CD4-positive, alpha-beta T cell treated with Interleukin-6 for 4 hours (primary cell): Measurements from ENCODE around the gene ZNF2.

Source experiments
- DNase-seq: peaks from one replicate; pipeline ENCODE4 v3.0.0-alpha.2; 2020; ENCODE audit warnings: mixed read lengths

Gene ZNF2

DNA sequence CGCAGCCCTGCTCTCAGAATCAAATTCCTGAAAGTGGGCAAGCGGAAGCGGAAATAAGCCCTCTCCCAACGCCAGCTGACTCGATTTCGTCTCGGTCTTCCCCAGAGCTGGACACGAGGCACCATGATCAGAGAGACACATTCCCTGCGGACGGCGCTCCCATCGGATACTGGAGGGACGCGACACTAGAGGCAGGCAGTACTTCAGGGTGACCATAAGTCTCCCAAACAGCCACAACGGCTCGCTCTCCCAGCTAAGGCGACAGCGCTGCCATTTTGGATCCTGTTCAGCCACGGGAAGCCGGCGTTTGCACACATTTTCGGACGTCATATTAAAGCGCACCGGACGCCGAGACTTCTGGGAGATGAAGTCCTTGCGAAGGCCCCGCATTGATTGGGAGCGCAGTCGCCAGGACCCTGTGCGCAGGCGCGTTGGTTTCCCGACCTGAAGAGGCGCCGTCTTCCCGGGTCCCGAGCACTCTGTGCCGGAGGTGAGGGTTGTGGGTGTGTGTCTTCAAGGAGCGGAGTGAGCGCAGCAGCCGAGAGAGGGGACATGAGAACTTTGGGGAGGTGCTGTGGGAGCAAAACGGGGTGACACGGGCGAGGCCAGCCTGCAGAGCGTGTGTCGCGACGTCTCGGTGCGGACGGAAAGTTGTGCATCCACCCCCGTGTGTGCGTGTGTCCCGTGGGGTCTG is at the start of gene ZNF2:
ZNF2 (plus strand) TSS at position 439 of the 694 bp plus-strand sequence. CDS start 10,418 bp downstream, outside the sequence.
- DNase-seq = peak; percentile 98

DNA sequence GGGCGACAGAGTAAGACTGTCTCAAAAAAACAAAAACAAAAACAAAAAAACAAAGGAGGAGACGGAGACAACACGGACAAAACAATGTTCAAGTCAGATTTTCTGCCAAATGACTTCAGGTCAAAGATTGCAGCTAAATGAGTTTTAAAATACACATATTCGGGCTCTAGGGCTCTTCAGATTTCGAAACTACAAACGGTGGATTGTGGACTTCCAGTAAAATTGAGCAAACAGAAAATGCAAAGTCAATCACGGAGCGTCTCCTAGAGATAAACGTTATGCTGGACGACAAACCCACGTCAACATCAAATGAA is 44.6 kb upstream of the ZNF2 start:
- DNase-seq = no peak

DNA sequence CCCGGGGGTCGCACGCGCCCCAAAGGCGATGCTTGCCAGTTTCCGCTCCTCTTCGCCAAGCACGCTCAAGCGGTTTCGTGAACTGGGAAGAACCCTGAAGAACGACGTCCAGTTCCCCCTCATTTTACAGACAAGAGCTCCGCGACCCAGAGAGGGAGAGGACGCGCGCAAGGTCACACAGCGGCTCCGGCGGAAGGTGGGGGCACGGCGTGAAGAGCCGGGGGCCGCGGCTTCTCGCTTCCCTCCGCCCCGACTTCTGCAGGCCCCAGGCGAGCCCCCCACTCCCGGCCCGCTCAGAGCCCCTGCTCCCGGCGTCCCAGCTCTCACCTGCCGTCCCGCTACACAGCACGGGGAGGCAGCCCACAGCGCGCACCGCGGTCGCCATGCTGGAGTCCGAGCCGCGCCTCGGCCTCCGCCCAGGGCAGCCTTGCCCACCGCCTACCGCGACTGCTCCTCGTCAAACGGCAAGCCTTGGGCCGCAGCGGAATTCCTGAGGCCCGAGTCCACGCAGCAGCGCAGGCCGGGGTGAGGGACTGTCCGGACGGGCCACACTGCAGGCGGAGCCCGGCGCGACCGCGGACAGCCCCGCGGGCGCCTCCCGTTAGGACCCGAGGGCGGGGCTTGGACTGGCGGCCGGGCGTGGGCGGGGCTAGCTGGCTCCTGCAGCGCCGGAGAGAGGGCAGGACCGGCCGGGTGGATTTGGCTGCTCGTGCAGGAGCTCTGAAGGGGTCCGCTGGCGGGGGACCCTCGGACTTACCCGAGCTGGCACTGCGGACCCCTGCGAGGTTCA is 44.0 kb upstream of the ZNF2 start, which contains the start of gene MRPS5:
MRPS5 (minus strand) TSS at position 402 of the 790 bp plus-strand sequence; CDS start at position 385, 17 bp downstream.
- DNase-seq = peak; percentile 90

DNA sequence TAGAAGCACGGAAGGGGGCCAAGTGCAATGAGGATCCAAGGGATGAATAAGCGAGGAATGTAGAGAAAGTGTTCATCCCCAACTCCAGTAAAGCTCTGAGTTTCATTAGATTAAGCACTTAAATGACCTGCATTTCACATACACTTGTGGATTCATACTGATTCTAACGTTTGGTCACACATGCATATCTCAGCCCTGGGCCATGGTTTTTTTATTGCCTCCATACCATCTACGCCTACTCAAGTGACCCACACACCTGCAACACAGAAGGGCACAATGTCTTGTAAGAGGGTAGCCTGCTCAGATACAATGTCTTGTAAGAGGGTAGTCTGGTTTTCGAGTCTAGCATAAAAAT is 43.4 kb upstream of the ZNF2 start:
- DNase-seq = no peak

DNA sequence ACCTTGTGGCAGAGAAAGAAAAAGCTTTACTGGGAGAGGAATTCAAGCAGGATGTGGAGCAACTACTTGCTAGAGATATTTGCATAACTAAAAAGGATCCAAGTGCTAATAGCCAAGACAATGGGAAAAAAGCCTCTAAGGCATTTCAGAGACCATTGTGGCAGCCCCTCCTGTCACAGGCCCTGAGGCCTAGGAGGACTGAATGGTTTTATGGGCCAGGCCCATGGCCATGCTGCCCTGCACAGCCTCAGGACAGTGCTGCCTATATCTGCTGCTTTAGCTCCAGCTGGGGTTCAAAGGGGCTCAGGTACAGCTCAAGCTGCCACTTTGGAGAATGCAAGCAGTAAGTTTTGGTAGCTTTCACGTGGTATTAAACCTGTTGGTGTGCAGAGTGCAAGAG is 26.9 kb upstream of the ZNF2 start:
- DNase-seq = no peak

DNA sequence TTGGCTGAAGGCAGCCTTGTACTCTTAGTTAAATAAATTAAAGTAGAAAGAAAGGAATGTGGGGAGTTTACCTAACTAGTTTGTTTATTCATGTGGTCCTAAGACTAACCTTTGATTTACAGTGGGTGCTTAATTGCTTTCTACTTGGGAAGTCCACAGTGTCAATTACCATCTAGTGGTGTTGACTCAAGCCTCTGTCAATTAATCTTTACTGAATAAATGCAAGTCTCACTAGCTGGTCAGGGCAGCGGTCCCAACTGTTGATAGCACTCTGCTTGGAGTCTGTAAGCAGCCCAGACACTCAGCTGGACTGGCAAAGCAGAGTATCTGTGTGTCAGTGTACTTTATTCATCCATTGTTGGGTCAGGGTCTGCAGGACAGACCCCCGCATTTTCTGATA is 21.8 kb upstream of the ZNF2 start:
- DNase-seq = no peak

DNA sequence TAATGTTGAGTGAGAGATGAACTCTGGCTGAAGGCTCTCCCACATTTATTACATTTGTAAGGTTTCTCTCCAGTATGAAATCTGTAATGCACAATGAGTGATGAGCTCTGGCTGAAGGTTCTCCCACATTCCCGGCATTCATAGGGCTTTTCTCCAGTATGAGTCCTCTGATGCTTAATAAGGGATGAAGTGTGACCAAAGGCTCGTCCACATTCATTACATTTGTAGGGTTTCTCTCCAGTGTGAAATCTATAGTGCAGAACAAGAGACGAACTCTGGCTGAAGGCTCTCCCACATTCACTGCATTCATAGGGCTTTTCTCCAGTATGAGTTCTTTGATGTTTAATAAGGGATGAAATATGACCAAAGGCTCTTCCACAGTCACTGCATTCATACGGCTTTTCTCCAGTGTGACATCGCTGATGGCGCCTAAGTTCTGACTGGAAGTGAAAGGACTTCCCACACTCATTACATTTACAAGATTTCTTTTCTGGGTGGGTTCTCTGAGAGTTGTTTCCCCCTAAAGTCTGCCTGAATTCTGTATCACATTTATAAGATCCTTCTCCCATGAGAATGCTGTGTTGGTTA is 16.1 kb upstream of the ZNF2 start:
- DNase-seq = no peak

DNA sequence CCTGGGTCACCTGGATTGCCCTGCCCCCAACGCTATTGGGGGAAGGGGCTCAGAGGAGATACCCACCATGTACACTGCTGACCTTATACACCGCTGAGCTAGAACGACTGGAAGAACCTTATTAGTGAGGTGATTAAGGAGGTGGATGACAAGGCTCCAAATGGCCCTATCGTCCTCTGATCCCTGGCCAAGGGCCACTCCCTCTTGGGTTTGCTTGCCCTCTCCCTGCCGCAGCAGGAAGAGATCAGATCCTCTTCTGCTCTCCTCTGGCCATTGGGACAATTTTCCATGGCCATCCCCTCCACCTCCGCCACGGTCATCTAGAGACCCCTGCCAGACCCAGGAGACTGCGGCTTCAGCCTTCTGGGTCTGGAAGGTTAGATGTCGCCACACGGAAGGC is 7.2 kb upstream of the ZNF2 start:
- DNase-seq = no peak

DNA sequence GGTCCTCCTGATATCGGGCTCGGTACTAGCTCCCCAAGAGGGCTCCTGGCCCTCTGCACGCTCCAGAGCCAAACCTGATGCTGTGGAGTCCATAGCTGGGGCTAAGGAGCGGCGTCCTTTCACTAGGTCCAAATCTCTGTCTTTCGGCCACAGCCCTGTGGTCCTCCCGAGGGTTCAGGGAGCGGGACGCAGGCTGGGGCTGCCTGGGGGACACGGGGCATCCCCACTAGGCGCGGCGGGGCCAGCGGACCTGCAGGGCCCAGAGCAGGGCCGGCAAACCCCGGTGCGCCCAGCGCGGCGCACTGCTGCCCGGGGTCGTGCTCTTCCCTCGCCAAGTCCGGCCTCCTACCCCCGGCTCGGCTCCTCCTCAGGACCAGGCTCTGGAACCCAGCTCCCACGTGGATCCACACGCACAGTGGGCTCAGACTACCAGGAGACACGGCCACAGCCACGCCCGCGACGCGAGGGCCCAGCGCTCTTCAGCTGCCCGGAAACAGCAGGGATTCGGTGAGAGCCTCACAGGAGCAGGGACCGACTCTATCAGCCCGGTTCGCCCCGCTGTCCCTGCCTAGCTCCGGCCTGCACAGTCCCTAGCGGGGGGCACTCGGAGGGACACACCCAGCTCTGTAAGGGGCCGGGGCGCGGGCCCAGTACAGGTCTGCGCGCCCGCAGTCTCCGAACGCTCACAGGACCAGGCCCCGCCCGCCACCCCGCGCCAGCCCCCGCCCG is 6.6 kb upstream of the ZNF2 start:
- no peak for DNase-seq

DNA sequence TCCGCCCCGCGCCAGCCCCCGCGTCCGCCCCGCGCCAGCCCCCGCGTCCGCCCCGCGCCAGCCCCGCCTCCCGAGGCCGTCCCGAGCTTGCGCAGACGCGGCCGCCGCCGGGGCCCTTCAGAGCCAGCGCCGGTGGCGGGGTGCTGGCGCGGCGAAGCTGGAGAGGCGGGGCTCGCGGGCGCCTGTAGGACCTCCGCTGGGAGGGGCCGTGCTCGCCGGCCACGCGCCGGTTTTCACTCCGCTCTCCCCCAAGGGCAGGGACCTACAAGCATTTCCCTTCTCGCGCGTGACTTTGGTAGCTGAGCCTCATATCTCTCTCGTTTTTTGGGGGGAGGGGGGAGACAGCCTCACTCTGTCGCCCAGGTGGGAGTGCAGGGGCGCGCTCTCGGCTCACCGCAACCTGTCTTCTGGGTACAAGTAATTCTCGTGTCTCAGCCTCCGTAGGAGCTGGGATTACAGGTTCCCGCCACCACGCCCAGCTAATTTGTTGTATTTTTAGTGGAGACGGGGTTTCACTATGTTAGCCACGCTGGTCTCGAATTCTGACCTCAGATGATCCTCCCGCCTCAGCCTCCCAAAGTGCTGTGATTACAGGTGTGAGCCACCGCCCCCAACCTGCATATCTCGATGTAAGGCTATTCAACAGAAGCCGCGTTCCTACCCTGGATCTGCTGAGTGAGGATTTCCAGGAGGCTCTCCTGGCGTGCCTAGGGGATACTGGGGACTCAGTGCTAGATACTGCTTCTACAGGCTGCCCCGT is 5.7 kb upstream of the ZNF2 start, which contains the start of gene ZNF514:
ZNF514 (minus strand) TSS at position 159 of the 760 bp plus-strand sequence. CDS start 6,595 bp downstream, outside the sequence.
- peak; percentile 85 for DNase-seq

DNA sequence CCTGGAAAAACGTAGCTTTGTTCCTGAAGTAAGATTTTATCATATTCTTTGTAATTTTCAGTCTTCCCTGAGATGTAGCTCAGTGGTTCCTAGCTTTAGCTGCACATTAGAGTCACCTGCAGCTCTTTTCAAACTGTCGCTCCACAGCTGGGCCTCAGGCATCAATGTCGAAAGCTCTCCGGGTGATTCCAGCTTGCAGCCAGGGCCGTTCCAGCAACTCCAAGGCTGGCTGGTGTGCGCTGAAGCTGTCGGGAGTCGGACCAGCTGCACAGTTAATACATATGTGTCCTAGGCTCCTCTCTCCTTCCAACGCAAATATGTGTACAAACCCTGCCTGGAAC is 609 bp upstream of the ZNF2 start:
- no peak for DNase-seq

DNA sequence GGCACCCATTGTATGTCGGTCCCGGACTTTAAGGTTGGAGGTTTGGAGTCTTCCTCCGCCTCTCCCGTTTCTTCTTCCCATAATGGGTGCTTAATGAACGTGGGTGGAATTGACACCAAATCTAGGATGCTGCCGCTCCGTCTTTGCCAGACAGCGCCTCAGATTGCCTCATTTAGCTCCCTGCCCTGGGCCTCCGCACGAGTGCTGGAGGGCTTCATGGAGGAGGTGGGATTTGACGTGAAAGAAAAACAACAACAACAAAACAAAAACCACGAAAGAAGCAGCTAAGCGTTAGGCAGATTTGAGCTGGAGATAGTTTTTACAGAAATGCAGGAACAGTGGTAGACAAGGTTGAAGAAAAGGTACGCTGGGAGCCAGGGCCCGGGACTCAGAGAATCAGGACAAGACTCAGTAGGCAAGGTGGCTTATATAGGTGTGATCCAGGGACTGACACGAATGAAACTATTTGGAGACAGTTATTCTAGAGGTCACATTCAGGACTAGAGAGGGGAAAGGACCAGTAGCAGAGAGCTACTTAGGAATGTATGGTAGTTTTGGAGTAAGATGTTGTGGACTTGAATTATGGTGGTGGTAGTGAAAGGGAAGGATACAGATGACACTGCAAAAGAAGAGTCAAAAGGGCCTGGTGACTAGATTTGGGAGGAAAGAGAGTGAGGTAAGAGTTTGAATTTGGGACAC is 605 bp downstream of the ZNF2 start:
- no peak for DNase-seq

DNA sequence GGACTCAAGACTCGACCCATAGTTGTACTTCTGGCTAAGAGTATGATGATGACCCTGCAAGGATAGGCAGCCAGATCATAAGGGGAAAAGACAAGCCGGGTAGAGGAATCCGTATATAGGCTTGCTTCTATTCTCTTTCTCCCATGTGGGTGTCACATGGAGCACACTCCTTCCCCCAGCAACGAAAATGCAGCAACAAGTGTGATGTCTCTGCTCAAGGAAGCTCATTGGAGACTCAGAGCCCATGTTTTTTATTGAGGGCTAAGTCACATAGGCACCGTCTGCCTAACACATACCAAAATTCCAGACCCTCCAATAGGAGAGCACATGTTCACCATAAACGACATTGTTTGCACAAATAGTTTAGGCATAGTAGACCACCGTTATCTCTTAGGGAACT is 6.3 kb downstream of the ZNF2 start:
- DNase-seq = no peak

DNA sequence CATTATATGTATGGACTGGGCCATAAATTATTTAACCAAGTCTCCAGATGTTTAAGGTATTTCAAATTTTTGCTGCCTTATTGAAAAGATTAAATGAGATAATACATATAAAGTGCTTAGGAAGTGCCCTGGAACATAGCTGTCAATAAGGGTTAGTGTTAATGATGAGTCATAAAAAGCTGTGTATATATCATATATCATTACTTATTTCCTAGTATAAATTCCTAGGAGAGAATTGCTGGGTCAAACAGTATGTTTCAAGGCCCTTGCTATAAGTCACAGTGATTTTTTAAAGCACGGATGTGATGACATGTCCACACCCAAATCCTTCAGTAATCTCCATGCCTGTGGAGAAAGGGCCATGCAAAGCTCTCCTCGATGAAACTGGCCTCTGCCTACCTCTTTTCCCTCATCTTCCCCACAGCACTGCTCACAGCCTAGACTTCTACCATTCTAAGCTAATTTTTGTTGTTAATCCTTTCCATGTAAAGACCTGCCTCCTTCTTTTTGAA is 8.5 kb downstream of the ZNF2 start:
- DNase-seq = no peak

DNA sequence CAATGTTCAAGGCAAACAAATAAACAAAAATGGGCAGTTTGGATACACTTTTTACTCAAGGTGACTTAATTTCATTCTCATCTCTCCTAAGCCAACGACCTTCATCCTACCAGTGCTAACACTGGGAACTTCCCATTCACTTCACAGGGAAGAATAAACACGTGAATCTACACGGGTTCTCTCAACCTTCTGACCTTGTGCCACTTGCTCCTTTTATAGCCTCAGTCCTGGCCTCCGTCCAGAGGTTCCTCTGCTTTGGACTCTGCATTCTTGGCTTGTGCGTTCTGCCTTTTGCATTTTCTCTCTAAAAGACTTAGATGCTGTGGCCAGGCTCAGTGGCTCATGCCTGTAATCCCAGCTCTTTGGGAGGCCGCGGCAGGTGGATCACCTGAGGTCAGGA is 13.8 kb downstream of the ZNF2 start:
- no peak for DNase-seq

DNA sequence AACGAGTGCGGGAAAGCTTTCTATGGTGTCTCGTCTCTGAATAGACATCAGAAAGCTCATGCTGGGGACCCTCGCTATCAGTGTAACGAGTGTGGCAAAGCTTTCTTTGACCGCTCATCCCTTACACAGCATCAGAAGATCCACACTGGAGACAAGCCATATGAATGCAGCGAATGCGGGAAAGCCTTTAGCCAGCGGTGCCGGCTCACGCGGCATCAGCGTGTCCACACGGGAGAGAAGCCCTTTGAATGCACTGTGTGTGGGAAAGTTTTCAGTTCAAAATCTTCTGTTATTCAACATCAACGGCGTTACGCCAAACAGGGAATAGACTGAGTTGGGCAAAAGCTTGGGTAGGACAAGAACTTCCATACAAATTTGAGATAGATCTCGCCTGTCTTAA is 16.2 kb downstream of the ZNF2 start:
- DNase-seq = no peak

DNA sequence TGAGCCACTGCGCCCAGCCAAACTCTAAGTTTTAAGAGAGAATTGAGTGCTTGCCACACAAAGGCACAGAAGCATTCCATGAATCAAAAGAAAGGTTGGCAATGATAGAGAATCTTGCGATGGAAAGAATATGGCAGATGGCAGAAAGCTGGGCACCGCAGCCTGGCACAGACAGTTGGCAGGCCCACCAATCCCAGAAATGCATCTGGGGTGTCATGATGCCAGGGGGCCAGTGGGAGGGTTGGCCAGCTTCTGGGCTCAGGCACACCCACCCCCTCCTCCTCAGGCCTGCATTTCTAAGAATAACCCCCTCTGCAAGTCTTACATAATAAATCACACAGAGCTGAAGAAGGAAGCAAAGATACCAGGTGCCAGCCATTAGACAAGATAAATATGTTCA is 19.6 kb downstream of the ZNF2 start:
- DNase-seq = no peak

DNA sequence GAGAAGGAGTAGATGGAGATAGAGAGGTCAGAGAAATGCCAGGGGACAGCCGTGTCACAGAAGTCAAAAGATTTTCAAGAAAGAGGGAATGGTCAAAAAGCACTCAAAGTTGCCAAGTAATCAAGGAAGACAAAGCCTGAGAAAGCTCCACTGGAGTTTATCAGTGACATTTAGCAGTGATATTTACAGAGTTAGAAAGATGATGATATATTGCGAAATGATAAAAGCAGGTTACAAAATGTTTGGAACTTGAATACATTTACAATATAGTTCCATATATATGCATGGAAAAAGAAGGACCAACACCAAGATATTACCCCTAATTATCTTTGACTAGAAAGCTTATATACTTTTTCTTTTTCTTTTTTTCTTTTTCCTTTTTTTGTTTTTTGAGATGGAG is 20.4 kb downstream of the ZNF2 start:
- no peak for DNase-seq

DNA sequence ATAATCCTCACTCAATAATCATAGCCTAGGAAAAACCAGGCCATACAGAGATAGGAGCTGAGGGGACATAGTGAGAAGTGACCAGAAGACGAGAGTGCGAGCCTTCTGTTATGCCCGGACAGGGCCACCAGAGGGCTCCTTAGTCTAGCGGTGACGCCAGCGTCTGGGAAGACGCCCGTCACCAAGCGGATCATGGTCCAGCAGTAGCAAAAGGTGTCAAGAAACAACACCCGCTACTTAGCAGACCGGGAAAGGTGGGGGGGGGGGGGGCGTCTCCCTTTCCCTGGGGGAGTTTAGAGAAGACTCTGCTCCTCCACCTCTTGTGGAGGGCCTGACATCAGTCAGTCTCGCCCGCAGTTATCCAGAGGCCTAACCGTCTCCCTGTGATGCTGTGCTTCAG is 27.3 kb downstream of the ZNF2 start:
- peak; percentile 48 for DNase-seq

DNA sequence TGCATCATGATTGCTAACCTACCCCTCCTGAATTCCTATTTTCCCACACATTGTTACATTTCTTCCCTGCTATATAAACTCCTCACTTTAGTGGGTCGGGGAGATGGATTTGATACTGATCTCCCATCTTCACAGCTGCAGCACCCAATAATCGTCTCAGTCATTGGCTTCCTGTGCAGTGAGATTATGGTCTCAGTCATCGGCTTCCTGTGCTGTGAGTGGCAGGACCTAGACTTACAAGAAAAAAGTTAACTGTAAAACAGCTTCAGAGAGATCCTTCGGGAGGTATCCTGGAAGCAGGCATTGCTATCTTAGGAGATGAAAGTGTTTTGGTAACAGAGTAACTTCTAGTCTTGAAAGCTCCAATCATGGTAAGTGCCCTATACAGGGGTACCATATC is 38.3 kb downstream of the ZNF2 start:
- no peak for DNase-seq

DNA sequence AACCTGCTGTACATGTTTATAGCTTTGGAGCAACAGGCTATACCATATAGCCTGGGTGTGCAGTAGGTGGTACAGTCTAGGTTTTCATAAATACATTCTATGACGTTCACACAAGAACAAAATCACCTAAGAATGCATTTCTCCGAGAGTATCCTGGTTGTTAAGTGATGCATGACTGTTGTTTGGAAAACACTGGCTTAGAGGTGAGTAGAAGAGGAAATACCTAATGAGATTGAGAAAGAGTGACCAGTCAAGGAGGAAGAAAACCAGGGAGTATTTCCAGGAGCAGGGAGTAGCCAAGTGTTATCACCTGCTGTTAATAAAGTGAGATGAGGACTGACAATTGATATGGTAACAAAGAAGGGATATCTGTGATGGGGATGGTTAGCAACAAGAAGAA is 38.8 kb downstream of the ZNF2 start:
- DNase-seq = no peak

DNA sequence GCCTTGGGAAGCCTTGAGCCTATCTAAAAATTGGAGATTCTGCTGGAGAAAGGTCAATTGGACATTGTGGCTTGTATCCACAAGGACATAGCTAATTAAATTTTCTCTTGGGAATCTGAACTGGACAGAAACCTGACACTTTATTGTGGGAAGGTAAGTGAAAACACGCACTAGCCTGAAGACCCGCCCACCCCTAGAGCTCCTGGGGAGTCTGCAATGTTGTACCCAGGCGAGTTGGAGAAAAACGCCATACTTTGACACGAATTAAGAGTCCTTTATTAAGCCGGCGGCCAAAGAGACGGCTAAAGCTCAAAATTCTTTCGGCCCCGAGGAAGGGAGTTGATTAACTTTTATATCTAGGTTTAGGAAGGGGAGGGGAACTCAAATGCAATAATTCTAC is 40.5 kb downstream of the ZNF2 start:
- DNase-seq = no peak
